Fibroblast of skin of scalp (primary cell): ENCODE results near the gene PSMC6.
"Not testable (repeated sequence)": the region's sequence is repeated elsewhere in the genome, so short reads cannot be mapped to it uniquely, and the experiment has no call there.

Source experiments
- DNase-seq: peaks from one replicate; pipeline ENCODE4 v3.0.0-alpha.2; 2013

PSMC6 gene

DNA sequence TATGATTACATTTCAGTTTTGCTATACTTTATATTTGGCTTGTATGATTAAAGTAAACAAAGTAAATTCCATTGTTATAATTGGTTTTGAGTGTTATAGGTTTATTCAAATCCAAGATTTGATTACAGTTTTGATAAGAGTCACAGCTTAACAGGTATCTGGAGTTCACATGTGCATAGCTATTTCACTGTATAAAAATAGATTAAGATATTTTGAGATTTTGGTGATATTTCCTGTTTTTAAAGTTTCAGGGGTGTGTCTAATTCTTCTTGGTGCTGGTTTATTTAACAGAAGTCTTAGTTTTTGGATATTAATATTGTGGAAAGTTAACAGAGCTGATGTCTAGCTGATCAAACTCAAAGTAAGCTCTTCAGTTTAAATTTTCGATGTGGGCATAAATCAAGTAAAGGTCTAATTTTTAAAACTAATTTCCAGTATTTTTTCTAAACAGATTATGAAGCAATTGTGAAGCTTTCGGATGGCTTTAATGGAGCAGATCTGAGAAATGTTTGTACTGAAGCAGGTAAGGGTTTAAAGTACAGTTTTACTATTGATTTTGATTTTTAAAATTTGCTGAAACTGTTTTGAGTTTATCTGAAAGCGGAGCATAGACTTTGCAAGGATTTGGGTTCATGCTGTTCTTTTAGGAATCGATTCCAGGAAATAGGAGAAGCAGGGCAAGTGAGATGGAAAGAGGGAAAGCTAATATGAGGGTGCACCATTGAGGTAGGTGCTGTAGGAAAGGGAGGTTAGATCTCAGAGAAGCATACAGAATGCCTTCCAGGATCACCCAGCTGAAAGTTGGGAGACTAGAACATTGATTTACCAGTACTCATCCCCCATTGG, 16.7 kb downstream of the PSMC6 start:
- DNase-seq, result no peak

DNA sequence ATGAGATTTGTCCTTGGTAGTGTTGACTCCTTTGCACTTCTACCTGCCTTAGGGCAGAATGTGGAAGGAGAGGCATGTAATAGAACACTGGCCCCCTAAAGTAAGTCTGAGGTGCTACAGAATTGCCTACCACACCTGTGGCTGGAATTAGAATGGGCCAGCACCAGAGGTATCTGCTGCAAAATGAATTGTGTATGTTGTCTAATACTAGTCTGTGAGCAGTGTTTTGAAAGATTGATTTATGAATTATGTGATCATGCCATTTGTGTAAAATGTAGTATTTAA, 17.3 kb downstream of the PSMC6 start:
- DNase-seq, result no peak

DNA sequence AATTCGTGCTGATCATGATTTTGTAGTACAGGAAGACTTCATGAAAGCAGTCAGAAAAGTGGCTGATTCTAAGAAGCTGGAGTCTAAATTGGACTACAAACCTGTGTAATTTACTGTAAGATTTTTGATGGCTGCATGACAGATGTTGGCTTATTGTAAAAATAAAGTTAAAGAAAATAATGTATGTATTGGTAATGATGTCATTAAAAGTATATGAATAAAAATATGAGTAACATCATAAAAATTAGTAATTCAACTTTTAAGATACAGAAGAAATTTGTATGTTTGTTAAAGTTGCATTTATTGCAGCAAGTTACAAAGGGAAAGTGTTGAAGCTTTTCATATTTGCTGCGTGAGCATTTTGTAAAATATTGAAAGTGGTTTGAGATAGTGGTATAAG, 20.5 kb downstream of the PSMC6 start:
- DNase-seq, result not testable (repeated sequence)

DNA sequence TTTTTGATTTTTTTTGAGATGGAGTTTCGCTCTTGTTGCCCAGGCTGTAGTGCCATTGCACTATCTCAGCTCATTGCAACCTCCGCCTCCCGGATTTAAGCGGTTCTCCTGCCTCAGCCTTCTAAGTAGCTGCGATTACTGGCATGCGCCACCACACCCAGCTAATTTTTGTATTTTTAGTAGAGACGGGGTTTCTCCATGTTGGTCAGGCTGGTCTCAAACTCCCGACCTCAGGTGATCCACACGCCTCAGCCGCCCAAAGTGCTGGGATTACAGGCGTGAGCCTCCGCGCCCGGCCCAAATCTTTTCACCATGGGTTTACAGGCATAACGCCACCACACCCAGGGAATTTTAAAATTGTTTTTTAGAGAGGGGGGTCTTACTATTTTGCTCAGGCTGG, 22.0 kb downstream of the PSMC6 start:
- not testable (repeated sequence) for DNase-seq

DNA sequence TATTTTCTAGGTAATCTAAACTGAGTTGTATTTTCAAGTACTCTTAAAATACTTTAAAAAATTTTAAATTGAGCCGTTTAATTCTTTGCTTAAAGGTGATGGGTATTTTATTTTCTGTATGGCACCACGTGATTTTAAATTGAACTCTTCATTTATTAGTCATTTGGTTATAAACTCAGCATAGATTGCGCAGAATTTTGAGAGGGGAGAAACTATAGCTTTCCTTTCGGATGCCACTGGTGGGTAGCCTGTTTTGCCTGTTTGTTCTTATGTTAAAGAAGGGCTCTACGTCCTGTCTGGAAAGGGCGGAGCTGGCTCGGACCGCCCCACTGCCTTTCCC, 22.6 kb downstream of the PSMC6 start:
- no peak for DNase-seq

DNA sequence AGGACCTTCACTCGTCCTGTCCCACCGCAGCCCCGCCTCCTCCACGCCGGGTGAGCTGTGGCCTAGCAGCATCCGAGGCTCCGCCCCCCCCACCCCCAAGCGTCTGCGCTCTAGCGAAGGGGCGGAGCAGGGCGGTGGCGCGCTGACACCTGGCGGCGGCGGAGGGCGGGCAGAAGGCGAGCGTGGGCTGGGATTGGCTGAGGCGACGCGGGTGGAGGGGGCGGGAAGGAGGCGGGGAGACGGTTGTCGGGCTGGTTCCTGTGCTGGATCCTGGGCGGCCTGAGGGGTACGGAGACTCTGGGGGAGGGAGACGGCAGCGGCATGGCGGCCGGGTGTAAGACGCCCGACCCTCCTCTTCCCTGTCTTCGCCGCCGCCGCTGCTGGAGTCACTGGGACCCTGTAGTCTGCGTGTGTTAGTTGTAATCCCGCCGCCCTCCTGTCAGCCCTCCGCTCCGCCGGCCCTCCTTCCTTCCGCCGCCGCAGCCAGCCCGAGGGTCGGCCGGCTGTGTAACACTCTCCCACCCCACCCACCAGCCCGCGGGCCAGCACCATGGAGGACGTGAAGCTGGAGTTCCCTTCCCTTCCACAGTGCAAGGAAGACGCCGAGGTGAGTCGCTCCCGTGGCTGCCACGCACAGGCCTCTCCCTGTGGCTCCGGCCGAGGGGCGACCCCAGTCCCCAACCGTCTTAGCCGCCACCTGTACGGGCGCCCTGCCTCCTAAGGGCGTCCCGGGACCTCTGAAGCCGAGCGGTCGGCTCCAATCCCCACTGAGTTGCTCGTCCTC, 23.1 kb downstream of the PSMC6 start, which contains the start of gene STYX:
TSS of gene STYX (plus strand) at position 242 of the 784 bp plus-strand sequence. CDS start at position 551, 309 bp downstream.
- DNase-seq, result peak; percentile 98

DNA sequence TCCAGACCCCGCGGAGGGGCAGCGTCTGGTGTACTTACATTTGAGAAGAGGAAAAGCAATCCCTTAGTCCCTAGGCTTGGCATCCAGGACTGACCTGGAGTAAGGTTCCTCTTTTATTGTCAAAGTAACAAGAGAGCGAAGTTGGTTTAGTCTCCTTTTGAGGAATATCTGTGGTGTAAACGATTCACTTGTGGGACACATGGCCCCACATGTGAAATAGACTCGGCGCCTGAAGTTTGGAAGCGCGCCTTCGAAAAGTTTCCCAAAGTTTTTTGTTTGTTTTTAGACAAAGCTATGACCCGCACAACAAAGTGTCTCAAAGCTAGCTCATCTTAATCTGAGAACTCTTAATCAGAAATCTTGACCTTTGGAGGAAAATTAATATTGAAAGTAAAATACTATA, 23.7 kb downstream of the PSMC6 start:
- no peak for DNase-seq

DNA sequence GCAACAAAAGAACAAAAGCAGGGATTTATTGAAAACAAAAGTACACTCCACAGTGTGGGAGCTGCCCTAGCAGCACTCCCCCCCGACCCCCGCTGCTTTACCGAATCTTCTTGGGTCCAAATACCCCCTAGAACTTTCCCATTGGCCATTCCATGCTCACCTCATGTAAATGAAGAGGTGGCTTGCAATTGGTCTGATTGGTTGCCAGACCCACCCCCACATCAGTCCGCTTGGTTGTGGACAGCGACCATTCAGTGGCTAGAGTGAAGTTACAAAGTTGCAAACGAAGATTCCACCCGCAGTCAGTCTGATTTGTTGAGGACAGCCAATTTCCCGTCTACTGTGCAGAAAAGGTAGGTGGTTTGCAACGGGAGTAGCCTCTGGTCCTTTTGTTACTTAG, 26.8 kb downstream of the PSMC6 start:
- DNase-seq, result no peak

DNA sequence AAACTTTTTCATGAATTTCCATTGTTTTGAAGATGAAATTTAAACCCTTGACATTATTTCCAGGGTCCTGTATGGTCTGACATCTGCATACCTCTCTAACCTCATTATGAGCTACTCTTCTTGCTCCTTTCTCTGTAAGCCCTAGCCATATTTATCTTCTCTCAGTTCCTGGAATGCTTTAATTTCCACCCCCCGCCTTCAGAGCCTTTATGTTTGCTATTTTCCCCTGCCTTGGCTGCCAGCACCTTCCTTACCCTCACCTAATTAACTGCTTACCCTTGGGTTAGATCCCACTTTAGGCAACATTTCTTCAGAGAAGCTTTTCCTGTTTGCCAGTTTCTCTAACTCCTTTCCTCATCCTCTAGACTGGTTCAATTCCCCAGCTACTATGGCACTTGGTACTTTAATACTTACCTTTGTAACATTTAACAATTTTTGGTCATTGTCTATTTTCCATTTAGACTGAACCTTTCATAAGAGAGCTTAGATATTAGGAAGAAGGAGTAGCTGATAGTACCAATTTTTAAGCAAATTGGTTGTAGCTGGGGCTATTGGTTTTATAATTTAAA, 29.0 kb downstream of the PSMC6 start:
- DNase-seq, result no peak

DNA sequence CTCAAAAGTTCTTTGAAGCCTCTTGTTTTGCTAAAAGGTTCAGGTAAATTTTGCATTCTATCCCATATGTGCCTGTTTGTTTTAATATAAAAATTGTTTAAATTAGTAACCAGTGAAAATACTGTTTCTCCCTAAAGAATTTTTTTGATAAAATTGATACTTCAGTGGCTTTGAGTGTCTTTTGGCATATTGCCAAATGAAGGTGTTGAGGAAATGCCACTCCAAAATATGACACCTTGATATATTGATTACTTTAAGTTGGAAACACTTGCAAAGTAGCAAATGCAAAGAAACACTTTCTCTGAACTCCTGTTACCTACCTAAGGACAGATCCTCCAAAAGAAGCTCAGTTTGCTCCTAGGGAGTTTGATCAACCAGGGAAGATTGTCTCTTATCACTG, 31.4 kb downstream of the PSMC6 start:
- DNase-seq, result no peak

DNA sequence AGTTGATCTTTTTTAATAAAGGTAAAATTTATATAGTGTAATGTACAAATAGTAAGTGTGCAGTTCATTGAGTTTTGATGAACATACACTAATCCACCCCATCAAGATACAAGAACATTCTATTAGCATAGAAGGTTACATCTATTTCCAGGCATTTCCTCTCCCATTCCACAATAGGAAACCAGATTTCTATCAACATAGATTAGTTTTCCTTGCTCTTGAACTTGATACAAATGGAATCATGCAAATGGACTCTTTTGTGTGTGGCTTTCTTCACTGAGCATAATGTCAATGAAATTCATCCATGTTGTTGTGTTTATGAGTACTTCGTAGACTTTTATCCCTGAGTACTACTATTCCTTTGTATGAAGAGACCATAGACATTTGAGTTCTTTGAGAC, 33.8 kb downstream of the PSMC6 start:
- no peak for DNase-seq

DNA sequence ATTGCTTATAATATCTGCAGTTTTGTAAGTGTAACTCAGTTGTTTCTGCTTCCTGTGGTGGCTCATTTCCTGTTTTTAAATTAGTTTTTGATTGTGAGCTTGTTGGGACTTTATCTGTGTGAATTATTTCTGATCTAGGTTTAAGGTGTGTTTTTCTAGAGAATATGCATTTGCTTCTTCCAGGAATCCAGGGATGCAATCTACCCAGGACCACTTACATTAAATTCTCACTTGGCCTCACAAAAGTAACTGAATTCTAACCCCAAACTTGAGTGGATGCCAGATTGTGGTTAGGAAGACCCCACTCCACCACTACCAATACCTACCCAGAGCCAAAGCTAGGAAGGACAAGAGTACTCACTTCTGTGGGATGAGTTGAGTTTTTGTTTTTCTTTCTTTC, 34.9 kb downstream of the PSMC6 start:
- no peak for DNase-seq

DNA sequence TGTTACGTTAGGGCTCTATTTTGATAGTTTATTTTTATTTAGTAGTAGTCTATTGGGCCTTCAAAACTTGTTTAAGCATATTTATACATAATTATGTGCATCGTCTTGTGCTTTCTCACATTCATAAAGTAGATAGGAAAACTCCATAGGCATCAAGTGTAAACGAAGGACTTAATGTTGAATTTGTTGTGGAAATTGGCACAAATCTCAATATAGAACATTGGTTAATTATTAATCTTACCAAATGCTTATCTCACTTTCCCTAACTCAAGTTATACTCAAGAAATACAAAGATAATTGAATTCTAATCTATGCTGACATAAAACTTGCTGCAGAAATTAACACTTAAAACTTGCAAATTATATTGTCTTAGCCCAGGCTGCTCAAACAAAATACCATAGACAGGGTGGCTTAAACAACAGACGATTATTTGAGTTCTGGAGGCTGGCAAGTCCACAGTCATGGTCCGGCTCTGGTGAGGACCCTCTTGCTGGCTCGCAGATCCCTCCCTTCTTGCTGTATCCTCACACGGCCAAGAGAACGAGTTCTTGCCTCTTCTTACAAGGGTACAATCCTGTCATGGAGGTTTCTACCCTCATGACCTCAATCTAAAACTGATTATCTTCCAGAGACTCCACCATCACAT, 41.8 kb downstream of the PSMC6 start:
- no peak for DNase-seq

DNA sequence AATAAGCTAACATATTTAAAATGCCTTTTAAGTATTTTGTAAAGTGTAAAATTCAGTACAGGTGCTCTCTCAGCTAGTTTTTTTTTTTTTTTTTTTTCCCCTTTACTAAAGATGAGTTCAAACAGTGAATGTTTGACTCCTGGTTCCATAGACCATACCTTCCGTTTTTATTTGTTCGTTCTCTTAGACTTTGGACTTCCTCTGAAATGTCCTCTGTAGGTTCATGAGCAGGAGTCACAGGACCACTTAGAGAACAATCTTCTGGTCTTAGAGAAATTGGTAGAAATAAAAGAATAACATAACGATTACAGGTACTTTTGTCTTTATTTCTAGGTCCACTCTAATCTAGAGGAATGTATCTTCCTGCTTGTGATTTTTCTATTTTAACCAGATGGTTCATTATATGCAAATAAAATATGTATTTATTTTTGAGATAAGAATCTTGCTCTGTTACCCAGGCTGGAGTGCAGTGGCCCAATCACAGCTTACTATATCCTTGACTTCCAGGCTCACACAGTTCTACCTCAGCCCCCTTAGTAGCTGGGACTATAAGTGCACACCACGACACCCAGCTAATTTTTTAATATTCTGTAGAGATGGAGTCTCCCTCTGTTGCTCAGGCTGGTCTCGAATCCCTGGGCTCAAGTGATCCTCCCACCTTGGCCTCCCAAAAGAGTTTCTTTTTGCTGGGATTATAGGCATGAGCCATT, 48.8 kb downstream of the PSMC6 start:
- no peak for DNase-seq

DNA sequence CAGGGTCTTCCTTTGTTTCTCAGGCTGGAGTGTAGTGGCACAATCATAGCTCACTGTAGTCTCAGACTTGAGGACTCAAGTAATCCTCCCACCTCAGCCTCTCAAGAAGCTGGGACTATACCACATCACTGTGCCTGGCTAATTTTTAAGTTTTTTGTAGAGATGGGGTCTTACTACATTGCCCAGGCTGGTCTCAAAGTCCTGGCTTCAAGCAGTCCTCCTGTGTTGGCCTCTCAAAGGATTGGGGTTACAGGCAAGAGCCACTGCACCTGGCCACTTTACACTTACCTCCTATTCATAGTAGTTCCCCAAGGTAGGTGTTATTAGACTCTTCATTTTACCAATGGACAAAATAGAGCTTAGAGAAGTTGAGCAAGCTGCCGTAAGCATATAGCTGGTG, 52.1 kb downstream of the PSMC6 start:
- no peak for DNase-seq

DNA sequence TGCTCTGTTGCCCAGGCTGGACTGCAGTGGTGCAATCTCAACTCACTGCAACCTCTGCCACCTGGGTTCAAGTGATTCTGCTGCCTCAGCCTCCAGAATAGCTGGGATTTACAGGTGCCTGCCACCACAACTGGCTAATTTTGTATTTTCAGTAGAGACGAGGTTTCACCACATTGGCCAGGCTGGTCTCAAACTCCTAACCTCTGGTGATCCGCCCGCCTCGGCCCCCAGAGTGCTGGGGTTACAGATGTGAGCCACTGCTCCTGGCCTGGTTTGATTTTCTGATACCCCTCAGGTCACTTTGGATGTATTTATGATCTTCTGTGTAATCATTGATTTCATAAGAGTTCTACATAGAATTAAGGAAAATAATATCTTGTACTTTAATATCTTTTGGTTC, 55.9 kb downstream of the PSMC6 start:
- not testable (repeated sequence) for DNase-seq

DNA sequence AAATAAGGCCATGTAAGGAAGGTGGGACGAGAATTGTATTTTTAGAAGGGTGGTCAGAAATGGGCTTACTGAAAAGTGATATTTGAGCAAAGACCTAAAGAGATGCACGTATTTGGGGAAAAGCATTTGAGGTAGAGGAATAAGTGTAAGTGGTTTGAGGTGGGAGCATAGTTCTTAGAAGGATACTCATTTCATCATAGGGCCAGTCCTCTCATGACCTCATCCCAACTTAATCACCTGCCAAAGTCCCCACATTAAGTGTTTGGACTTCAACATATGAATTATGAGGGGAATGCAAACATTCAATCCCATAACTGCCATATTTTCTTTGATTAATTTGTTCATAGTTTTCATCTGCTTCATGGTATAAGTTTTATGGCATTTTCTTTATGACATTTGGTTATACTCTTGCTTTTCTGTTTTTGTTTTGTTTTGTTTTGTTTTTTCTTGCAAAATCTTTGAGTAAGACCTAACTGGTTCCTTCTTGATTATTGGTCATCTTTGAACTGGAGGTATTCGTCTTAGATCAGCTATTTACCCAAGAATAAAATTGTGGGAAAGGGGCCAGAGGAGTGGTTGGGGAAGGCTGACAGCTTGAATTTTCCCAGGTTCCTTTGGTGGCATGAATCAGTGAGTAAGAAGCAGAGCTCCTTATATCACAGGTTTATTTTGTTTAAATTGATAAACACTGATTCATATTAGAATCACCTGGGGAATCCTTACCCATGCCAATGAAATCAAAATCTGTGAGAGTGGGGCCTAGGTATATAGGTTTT, 60.2 kb downstream of the PSMC6 start:
- DNase-seq, result no peak

DNA sequence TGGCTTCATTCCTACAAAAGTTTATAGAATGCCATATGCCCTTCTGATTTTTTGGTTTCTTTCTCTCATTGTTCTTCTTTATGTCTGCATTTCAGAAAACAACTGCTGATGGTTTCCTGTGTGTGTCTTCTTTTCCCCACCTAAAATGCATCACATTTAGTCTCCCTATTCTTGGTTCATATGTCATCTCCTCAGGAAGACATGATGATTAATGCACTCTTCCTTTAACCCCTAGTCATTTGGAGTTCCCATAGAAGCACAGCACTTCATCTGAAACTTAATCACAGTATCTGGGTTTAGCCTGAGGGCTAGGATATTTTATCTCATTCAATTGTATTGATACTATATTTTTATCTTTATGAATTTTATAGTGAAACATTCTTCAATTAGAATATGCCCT, 62.9 kb downstream of the PSMC6 start:
- no peak for DNase-seq

DNA sequence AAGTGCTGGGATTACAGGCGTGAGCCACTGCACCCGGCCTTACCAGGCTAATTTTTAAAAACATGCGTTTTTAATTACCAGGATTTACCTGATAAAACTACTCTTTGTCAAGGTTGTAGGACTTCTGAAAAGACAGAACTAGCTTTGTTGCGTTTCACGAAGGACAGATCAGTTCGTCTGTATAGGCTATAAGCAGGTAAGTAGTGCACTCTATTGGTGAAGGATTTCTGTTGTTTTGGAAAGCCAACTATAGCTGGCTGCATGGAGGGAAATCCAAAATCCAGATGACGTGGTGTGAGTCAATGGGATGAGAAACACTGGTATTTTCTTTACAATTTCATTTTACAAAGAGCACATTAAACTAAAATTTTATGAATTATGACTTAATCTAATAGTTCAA, 69.8 kb downstream of the PSMC6 start:
- no peak for DNase-seq
